ENCODE data around the gene PTPN7.
"Not testable (repeated sequence)": the region's sequence is repeated elsewhere in the genome, so short reads cannot be mapped to it uniquely, and the experiment has no call there.

Gene PTPN7

GRCh38 chr1:202187041-202187671, 26.8 kb upstream of the PTPN7 start:
- Histone ChIP-seq H3K36me3 (ENCODE audit: insufficient read depth, low read depth, low read length) (no peaks in the 10 kb centered on the region), H3K4me1 (ENCODE audit: insufficient read depth, low read length) (no peaks in the 10 kb centered on the region), H3K9ac (ENCODE audit: low read depth, low read length) (no peak overlapping the region), H3K4me3 (ENCODE audit: low read length) (no peak overlapping the region), H3K27me3 (ENCODE audit: insufficient read depth, low read length) (0 out of 2 replicates have a peak, but pooled peaks cover 7% of the 10 kb centered on the region), H3K27ac (ENCODE audit: low read length) (no peak overlapping the region), H3K9me3 (ENCODE audit: insufficient read depth, low read depth, low read length) (no peaks in the 10 kb centered on the region)

GRCh38 chr1:202186327-202186726, 25.9 kb upstream of the PTPN7 start:
- Histone ChIP-seq H3K27me3 (ENCODE audit: insufficient read depth, low read length) (0 out of 2 replicates have a peak, but pooled peaks cover 7% of the 10 kb centered on the region), H3K27ac (ENCODE audit: low read length) (no peak overlapping the region), H3K4me1 (ENCODE audit: insufficient read depth, low read length) (no peaks in the 10 kb centered on the region), H3K36me3 (ENCODE audit: insufficient read depth, low read depth, low read length) (no peaks in the 10 kb centered on the region), H3K4me3 (ENCODE audit: low read length) (no peak overlapping the region), H3K9me3 (ENCODE audit: insufficient read depth, low read depth, low read length) (no peaks in the 10 kb centered on the region), H3K9ac (ENCODE audit: low read depth, low read length) (no peak overlapping the region)

GRCh38 chr1:202184750-202185460, 24.5 kb upstream of the PTPN7 start:
- no peak overlapping the region; the same call in 1 of the 2 replicates for H3K4me3 ChIP-seq (ENCODE audit: low read length)
- H3K27me3 ChIP-seq (ENCODE audit: insufficient read depth, low read length): 0 out of 2 replicates have a peak, but pooled peaks cover 7% of the 10 kb centered on the region
- H3K36me3 ChIP-seq (ENCODE audit: insufficient read depth, low read depth, low read length): no peaks in the 10 kb centered on the region
- H3K9me3 ChIP-seq (ENCODE audit: insufficient read depth, low read depth, low read length): no peaks in the 10 kb centered on the region
- H3K4me1 ChIP-seq (ENCODE audit: insufficient read depth, low read length): no peaks in the 10 kb centered on the region
- H3K9ac ChIP-seq (ENCODE audit: low read depth, low read length): no peak overlapping the region; the same call in 1 of the 2 replicates
- H3K27ac ChIP-seq (ENCODE audit: low read length): no peak overlapping the region

- Histone ChIP-seq H3K27ac (ENCODE audit: low read length) (no peak overlapping the region), H3K4me1 (ENCODE audit: insufficient read depth, low read length) (no peaks in the 10 kb centered on the region), H3K9me3 (ENCODE audit: insufficient read depth, low read depth, low read length) (no peaks in the 10 kb centered on the region), H3K36me3 (ENCODE audit: insufficient read depth, low read depth, low read length) (no peaks in the 10 kb centered on the region), H3K4me3 (ENCODE audit: low read length) (no peak overlapping the region), H3K9ac (ENCODE audit: low read depth, low read length) (no peak overlapping the region), H3K27me3 (ENCODE audit: insufficient read depth, low read length) (0 out of 2 replicates have a peak, but pooled peaks cover 7% of the 10 kb centered on the region)
Measured at GRCh38 chr1:202182040-202182877, 21.9 kb upstream of the PTPN7 start.

- H3K27me3 ChIP-seq (ENCODE audit: insufficient read depth, low read length): 0 out of 2 replicates have a peak, but pooled peaks cover 7% of the 10 kb centered on the region
- H3K36me3 ChIP-seq (ENCODE audit: insufficient read depth, low read depth, low read length): no peaks in the 10 kb centered on the region
- no peak overlapping the region for H3K9ac ChIP-seq (ENCODE audit: low read depth, low read length)
- no peak overlapping the region for H3K27ac ChIP-seq (ENCODE audit: low read length)
- H3K4me1 ChIP-seq (ENCODE audit: insufficient read depth, low read length): no peaks in the 10 kb centered on the region
- no peak overlapping the region for H3K4me3 ChIP-seq (ENCODE audit: low read length)
- no peaks in the 10 kb centered on the region for H3K9me3 ChIP-seq (ENCODE audit: insufficient read depth, low read depth, low read length)
Measured at GRCh38 chr1:202181586-202181985, 21.2 kb upstream of the PTPN7 start.

GRCh38 chr1:202180751-202181139, 20.3 kb upstream of the PTPN7 start:
- H3K27me3 ChIP-seq (ENCODE audit: insufficient read depth, low read length); H3K9ac ChIP-seq (ENCODE audit: low read depth, low read length); H3K9me3 ChIP-seq (ENCODE audit: insufficient read depth, low read depth, low read length); H3K4me1 ChIP-seq (ENCODE audit: insufficient read depth, low read length); H3K36me3 ChIP-seq (ENCODE audit: insufficient read depth, low read depth, low read length); H3K27ac ChIP-seq (ENCODE audit: low read length); H3K4me3 ChIP-seq (ENCODE audit: low read length): not testable (repeated sequence)

GRCh38 chr1:202179828-202180750, 19.7 kb upstream of the PTPN7 start:
- no peaks in the 10 kb centered on the region for H3K9me3 ChIP-seq (ENCODE audit: insufficient read depth, low read depth, low read length)
- no peak overlapping the region for H3K27ac ChIP-seq (ENCODE audit: low read length)
- H3K4me1 ChIP-seq (ENCODE audit: insufficient read depth, low read length): no peaks in the 10 kb centered on the region
- H3K36me3 ChIP-seq (ENCODE audit: insufficient read depth, low read depth, low read length): no peaks in the 10 kb centered on the region
- H3K9ac ChIP-seq (ENCODE audit: low read depth, low read length): no peak overlapping the region
- H3K4me3 ChIP-seq (ENCODE audit: low read length): no peak overlapping the region
- H3K27me3 ChIP-seq (ENCODE audit: insufficient read depth, low read length): 0 out of 2 replicates have a peak, but pooled peaks cover 7% of the 10 kb centered on the region

- H3K36me3 ChIP-seq (ENCODE audit: insufficient read depth, low read depth, low read length): no peaks in the 10 kb centered on the region
Measured at GRCh38 chr1:202176949-202177927, 16.8 kb upstream of the PTPN7 start.

GRCh38 chr1:202173993-202174392, 13.6 kb upstream of the PTPN7 start:
- Histone ChIP-seq H3K4me1 (ENCODE audit: insufficient read depth, low read length) (no peaks in the 10 kb centered on the region), H3K36me3 (ENCODE audit: insufficient read depth, low read depth, low read length) (no peaks in the 10 kb centered on the region), H3K9ac (ENCODE audit: low read depth, low read length) (no peak overlapping the region), H3K27me3 (ENCODE audit: insufficient read depth, low read length) (no peaks in the 10 kb centered on the region), H3K27ac (ENCODE audit: low read length) (no peak overlapping the region), H3K9me3 (ENCODE audit: insufficient read depth, low read depth, low read length) (no peaks in the 10 kb centered on the region), H3K4me3 (ENCODE audit: low read length) (no peak overlapping the region)

More at GRCh38 chr1:202176949-202177927, 16.8 kb upstream of the PTPN7 start:
- H3K27me3 ChIP-seq (ENCODE audit: insufficient read depth, low read length): no peaks in the 10 kb centered on the region
- no peaks in the 10 kb centered on the region for H3K4me1 ChIP-seq (ENCODE audit: insufficient read depth, low read length)
- no peaks in the 10 kb centered on the region for H3K9me3 ChIP-seq (ENCODE audit: insufficient read depth, low read depth, low read length)
- no peak overlapping the region for H3K9ac ChIP-seq (ENCODE audit: low read depth, low read length)
- H3K4me3 ChIP-seq (ENCODE audit: low read length): no peak overlapping the region
- no peak overlapping the region for H3K27ac ChIP-seq (ENCODE audit: low read length)

- H3K36me3 ChIP-seq (ENCODE audit: insufficient read depth, low read depth, low read length): no peaks in the 10 kb centered on the region
- H3K27ac ChIP-seq (ENCODE audit: low read length): no peak overlapping the region
- H3K9ac ChIP-seq (ENCODE audit: low read depth, low read length): no peak overlapping the region
- H3K27me3 ChIP-seq (ENCODE audit: insufficient read depth, low read length): no peaks in the 10 kb centered on the region
- no peaks in the 10 kb centered on the region for H3K4me1 ChIP-seq (ENCODE audit: insufficient read depth, low read length)
- no peaks in the 10 kb centered on the region for H3K9me3 ChIP-seq (ENCODE audit: insufficient read depth, low read depth, low read length)
- no peak overlapping the region for H3K4me3 ChIP-seq (ENCODE audit: low read length)
Measured at GRCh38 chr1:202172015-202172355, 11.6 kb upstream of the PTPN7 start.

Measured in iPS-20b (cell line).